Smooth muscle cell (in vitro differentiated cells): ENCODE measurements around the gene OR4D1. TPM values are rescaled to one million over a fixed set of nuclear protein-coding genes. Genes with fewer than 3 reads are reported as not detected.
"Not testable (repeated sequence)": the region's sequence is repeated elsewhere in the genome, so short reads cannot be mapped to it uniquely, and the experiment has no call there.

ENCODE experiments used
- DNase-seq: peaks from one replicate; lab custom pipeline; 2025; ENCODE audit not compliant: unreplicated experiment; lab: John Stamatoyannopoulos, UW
- H2AFZ ChIP-seq: fragments of 200-600 bp; sonication (generic); 2 replicates; pipeline ENCODE4 v1.6.0; 2016; ENCODE audit warnings: antibody characterized with exemption, low read depth, mild to moderate bottlenecking
- H3F3A ChIP-seq: fragments of 200-600 bp; sonication (generic); 2 replicates; pipeline ENCODE4 v1.6.0; 2017; ENCODE audit warnings: antibody characterized with exemption, low read depth
- H3K27ac ChIP-seq: fragments of 200-600 bp; sonication (generic); 2 replicates; pipeline ENCODE4 v1.5.1; 2016; ENCODE audit warnings: low read depth, mild to moderate bottlenecking
- H3K27me3 ChIP-seq: fragments of 200-600 bp; sonication (generic); 2 replicates; pipeline ENCODE4 v1.6.1; 2016; ENCODE audit warnings: low read depth, mild to moderate bottlenecking
- H3K36me3 ChIP-seq: fragments of 200-600 bp; sonication (generic); 2 replicates; pipeline ENCODE4 v1.5.1; 2016; ENCODE audit warnings: low read depth
- H3K4me1 ChIP-seq: fragments of 200-600 bp; sonication (generic); 2 replicates; pipeline ENCODE4 v1.5.1; 2016; ENCODE audit warnings: low read depth
- H3K4me2 ChIP-seq: fragments of 200-600 bp; sonication (generic); 2 replicates; pipeline ENCODE4 v1.6.0; 2016; ENCODE audit warnings: mild to moderate bottlenecking
- H3K4me3 ChIP-seq: fragments of 200-600 bp; sonication (generic); 2 replicates; pipeline ENCODE4 v1.5.1; 2016; ENCODE audit warnings: mild to moderate bottlenecking
- H3K79me2 ChIP-seq: fragments of 200-600 bp; sonication (generic); 2 replicates; pipeline ENCODE4 v1.6.0; 2016; ENCODE audit warnings: low read depth, mild to moderate bottlenecking
- H3K9ac ChIP-seq: fragments of 200-600 bp; sonication (generic); 2 replicates; pipeline ENCODE4 v1.6.0; 2016; ENCODE audit warnings: low read depth
- H3K9me3 ChIP-seq: fragments of 200-600 bp; sonication (generic); replicated peaks from 2 replicates; pipeline ENCODE4 v1.5.1; 2016; ENCODE audit warnings: low read depth
- H4K20me1 ChIP-seq: fragments of 200-600 bp; sonication (generic); 2 replicates; pipeline ENCODE4 v1.6.0; 2016; ENCODE audit warnings: low read depth
- CTCF ChIP-seq: fragments of 200-600 bp; sonication (generic); IDR thresholded peaks from 2 replicates; pipeline ENCODE4 v1.5.1; 2017; ENCODE audit warnings: borderline replicate concordance, mild to moderate bottlenecking, antibody characterized with exemption; ENCODE audit not compliant: insufficient read depth, poor library complexity, severe bottlenecking
- WGBS: methylation state at CpG from one replicate; pipeline ENCODE4 v1.1.7; 2016; ENCODE audit warnings: low lambda C conversion rate; 5-methylcytosine and 5-hydroxymethylcytosine counted together
- polyA plus RNA-seq: library from polyadenylated mRNA; unstranded; fragments of >200 nt; fragmentation: Nextera tagmentation; extraction: Ambion mirVana; gene quantifications from 2 replicates; pipeline ENCODE4 v1.2.1, GENCODE V29; 2016
- total RNA-seq: library from RNA; depleted of rRNA; stranded (reverse); fragments of >200 nt; gene quantifications from 2 replicates; pipeline ENCODE4 v1.2.3, GENCODE V29; 2014

The OR4D1 gene
- total and polyA plus RNA-seq, 2 experiments from 2014 or later, result not detected

- Histone ChIP-seq H3K27ac (no peak overlapping the region), H3F3A (no peaks in the 10 kb centered on the region), H3K79me2 (no peaks in the 10 kb centered on the region), H3K9me3 (no peaks in the 10 kb centered on the region), H3K4me1 (no peaks in the 10 kb centered on the region), H4K20me1 (no peaks in the 10 kb centered on the region), H3K4me2 (no peak overlapping the region), H2AFZ (no peak overlapping the region), H3K36me3 (no peaks in the 10 kb centered on the region), H3K9ac (no peak overlapping the region), H3K4me3 (no peak overlapping the region), H3K27me3 (peaks cover 45% of the 10 kb centered on the region)
- TF ChIP-seq CTCF, result no peak
- no peak for DNase-seq
- WGBS, result 35% methylated on average over 8 of the region's 8 CpGs
Observed at GRCh38 chr17:58136669-58137279, 11.4 kb upstream of the OR4D1 start.

DNA sequence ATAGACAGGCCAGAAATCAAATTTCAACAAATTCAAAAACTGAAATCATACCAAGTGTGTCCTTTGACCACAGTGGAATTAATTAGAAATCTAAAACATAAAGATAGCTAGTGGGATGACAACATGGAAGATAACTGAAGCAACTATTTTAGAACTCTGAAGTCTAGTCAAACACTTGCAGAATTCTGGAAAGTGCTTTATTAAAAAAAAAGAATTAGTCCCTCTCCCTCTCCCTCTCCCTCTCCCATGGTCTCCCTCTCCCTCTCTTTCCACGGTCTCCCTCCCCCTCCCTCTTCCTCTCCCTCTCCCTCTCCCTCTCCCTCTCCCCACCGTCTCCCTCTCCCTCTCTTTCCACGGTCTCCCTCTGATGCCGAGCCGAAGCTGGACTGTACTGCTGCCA lies 6.7 kb upstream of the OR4D1 start:
- no peaks in the 10 kb centered on the region for H3K9me3 ChIP-seq
- H4K20me1 ChIP-seq, result no peaks in the 10 kb centered on the region
- no peak overlapping the region for H2AFZ ChIP-seq
- no peak overlapping the region for H3K4me3 ChIP-seq
- no peaks in the 10 kb centered on the region for H3K79me2 ChIP-seq
- H3K27ac ChIP-seq, result no peak overlapping the region
- H3K9ac ChIP-seq, result no peak overlapping the region
- H3K27me3 ChIP-seq, result peaks cover 11% of the 10 kb centered on the region
- H3K4me2 ChIP-seq, result no peak overlapping the region
- H3F3A ChIP-seq, result no peaks in the 10 kb centered on the region
- TF ChIP-seq CTCF, result no peak
- no peaks in the 10 kb centered on the region for H3K4me1 ChIP-seq
- no peak for DNase-seq
- no CpG with 5 or more reads among the region's 5 CpGs for WGBS
- H3K36me3 ChIP-seq, result no peaks in the 10 kb centered on the region

DNA sequence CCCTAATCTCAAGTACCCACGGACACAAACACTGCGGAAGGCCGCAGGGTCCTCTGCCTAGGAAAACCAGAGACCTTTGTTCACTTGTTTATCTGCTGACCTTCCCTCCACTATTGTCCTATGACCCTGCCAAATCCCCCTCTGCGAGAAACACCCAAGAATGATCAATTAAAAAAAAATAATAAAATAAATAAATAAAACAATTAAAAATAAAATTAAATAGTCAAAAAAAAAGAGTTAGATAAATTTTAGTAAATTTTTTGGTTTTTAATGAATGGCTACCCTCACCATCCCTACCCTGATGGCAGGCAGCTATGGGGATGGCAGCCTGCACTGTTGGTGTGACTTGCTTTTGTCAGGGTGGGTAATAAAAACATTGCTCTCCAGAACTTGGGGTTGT lies 4.8 kb upstream of the OR4D1 start:
- H3K9me3 ChIP-seq, H3K9ac ChIP-seq, H3F3A ChIP-seq, DNase-seq, H3K4me2 ChIP-seq, H4K20me1 ChIP-seq, H3K36me3 ChIP-seq, H3K79me2 ChIP-seq, H3K27ac ChIP-seq, H3K4me1 ChIP-seq, H3K4me3 ChIP-seq, H2AFZ ChIP-seq: not testable (repeated sequence)
- WGBS, result 88% methylated on average over 4 of the region's 4 CpGs
- H3K27me3 ChIP-seq, result peaks cover 14% of the 10 kb centered on the region

GRCh38 chr17:58144801-58145200 lies 3.4 kb upstream of the OR4D1 start:
- no peak for DNase-seq
- no peaks in the 10 kb centered on the region for H3K79me2 ChIP-seq
- H3K4me3 ChIP-seq, result no peak overlapping the region
- H3F3A ChIP-seq, result no peaks in the 10 kb centered on the region
- no peaks in the 10 kb centered on the region for H3K36me3 ChIP-seq
- H3K9ac ChIP-seq, result no peak overlapping the region
- peaks cover 28% of the 10 kb centered on the region for H3K27me3 ChIP-seq
- TF ChIP-seq CTCF, result no peak
- 79% methylated on average over 1 of the region's 1 CpG for whole genome bisulfite sequencing
- no peak overlapping the region for H3K27ac ChIP-seq
- no peaks in the 10 kb centered on the region for H3K9me3 ChIP-seq
- H4K20me1 ChIP-seq, result no peaks in the 10 kb centered on the region
- no peak overlapping the region for H2AFZ ChIP-seq
- no peak overlapping the region for H3K4me2 ChIP-seq
- H3K4me1 ChIP-seq, result no peaks in the 10 kb centered on the region
